SJSA1 (cell line): Measurements from ENCODE around the gene HECTD2. TPM values are rescaled to one million over a fixed set of nuclear protein-coding genes. Genes with fewer than 3 reads are reported as not detected.
A peak's percentile ranks its signal among the peaks of the same experiment; 100 is the strongest.
"Not testable (repeated sequence)": the region's sequence is repeated elsewhere in the genome, so short reads cannot be mapped to it uniquely, and the experiment has no call there.

Experiments
- DNase-seq, 2 experiments: peaks; one replicate each; pipeline ENCODE4 v3.0.0-alpha.2; 2015 to 2020; ENCODE audit warnings: low spot score in 2 of 2, low read depth in 1 of 2
- H3K27ac ChIP-seq: fragments of 250-450 bp; sonication (Bioruptor Pico); 2 replicates; pipeline ENCODE4 v1.5.1; 2020; ENCODE audit warnings: mild to moderate bottlenecking, moderate library complexity
- H3K27me3 ChIP-seq: fragments of 250-450 bp; sonication (Bioruptor Pico); replicated peaks from 2 replicates; pipeline ENCODE4 v1.5.1; 2020; ENCODE audit warnings: mild to moderate bottlenecking, moderate library complexity
- H3K36me3 ChIP-seq: fragments of 250-450 bp; sonication (Bioruptor Pico); 2 replicates; pipeline ENCODE4 v1.5.1; 2020; ENCODE audit warnings: mild to moderate bottlenecking
- H3K4me1 ChIP-seq: fragments of 250-450 bp; sonication (Bioruptor Pico); replicated peaks from 2 replicates; pipeline ENCODE4 v1.6.1; 2021; ENCODE audit warnings: mild to moderate bottlenecking
- H3K4me3 ChIP-seq: fragments of 250-450 bp; sonication (Bioruptor Pico); 2 replicates; pipeline ENCODE4 v1.5.1; 2020; ENCODE audit warnings: mild to moderate bottlenecking
- H3K9me3 ChIP-seq: fragments of 250-450 bp; sonication (Bioruptor Pico); replicated peaks from 2 replicates; pipeline ENCODE4 v1.5.1; 2020; ENCODE audit warnings: mild to moderate bottlenecking
- total RNA-seq: library from RNA; depleted of rRNA; stranded (reverse); fragments of >200 nt; shearing (Covaris generic); gene quantifications from 2 replicates; pipeline ENCODE4 v1.2.3, GENCODE V29; 2014

The HECTD2 gene
- total RNA-seq, 1 experiment from 2014 or later = 19.7 TPM

DNA sequence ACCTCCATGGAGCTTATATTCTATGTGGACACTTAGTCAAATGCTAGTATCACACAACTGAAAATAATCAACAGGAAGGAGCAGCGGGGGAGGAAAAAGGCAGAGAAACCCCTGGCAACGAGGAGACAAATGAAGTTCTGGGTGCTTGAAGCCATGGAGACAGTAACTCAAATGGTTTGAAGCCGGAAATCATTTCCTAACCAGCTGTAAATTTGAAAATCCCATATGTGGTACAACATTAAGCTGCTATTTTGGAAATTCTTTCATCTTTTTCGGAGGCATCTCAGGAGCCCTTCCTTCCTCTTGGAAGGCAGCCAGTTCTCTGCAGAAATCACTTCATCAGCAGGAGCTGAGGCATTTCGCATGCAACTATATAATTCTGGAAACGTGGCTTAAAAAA, 131.3 kb downstream of the HECTD2 start:
- DNase-seq = no peak
- no peaks in the 10 kb centered on the region for H3K36me3 ChIP-seq
- no peak overlapping the region for H3K27ac ChIP-seq
- no peaks in the 10 kb centered on the region for H3K27me3 ChIP-seq
- no peaks in the 10 kb centered on the region for H3K4me1 ChIP-seq
- H3K9me3 ChIP-seq = no peaks in the 10 kb centered on the region; the same call in 1 of the 2 replicates
- no peak overlapping the region for H3K4me3 ChIP-seq

- Histone ChIP-seq H3K27me3 (no peaks in the 10 kb centered on the region), H3K4me3 (no peak overlapping the region), H3K27ac (no peak overlapping the region), H3K9me3 (no peaks in the 10 kb centered on the region), H3K4me1 (no peaks in the 10 kb centered on the region), H3K36me3 (no peaks in the 10 kb centered on the region)
- no peak for DNase-seq
Measured at GRCh38 chr10:91545384-91545783, 135.2 kb downstream of the HECTD2 start.

DNA sequence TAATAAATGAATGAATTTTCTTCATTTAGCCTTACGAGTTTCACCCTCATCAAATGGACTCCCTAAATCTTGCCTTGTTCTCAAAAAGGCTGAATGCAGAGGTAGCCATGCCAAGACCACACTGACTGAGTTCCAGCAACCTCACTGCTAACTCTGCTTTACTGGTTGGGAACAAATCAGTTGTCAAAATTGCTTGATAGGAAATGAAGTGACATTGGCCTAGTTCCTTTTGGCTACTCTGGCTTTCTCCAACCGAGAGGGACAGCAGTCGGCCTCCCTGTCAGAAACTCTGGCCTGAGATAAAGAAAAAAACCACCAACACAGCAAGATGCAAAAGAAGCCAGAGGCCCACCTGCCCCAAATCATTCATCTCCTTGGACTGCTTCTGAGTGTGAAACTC, 135.7 kb downstream of the HECTD2 start:
- Histone ChIP-seq H3K27me3 (no peaks in the 10 kb centered on the region), H3K9me3 (no peaks in the 10 kb centered on the region), H3K36me3 (no peaks in the 10 kb centered on the region), H3K4me1 (no peaks in the 10 kb centered on the region), H3K27ac (no peak overlapping the region), H3K4me3 (no peak overlapping the region)
- no peak for DNase-seq

DNA sequence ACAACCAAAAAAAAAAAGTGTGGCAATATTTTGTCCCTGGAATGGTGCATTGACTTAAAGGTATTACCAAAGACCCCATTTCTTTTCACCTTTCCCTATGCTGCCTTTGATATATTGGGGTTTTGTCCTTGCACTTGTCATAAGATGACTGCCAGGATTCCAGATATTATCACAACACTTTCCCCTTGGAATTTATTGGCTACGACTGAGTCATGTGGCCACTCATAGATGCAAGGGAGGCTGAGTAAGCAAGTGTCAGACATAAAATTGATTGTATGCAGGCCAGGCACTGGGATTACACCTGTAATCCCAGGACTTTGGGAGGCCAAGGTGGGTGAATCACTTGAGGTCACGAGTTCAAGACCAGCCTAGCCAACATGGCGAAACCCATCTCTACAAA, 139.1 kb downstream of the HECTD2 start:
- Histone ChIP-seq H3K4me1 (no peaks in the 10 kb centered on the region), H3K4me3 (no peak overlapping the region), H3K36me3 (no peaks in the 10 kb centered on the region), H3K9me3 (no peaks in the 10 kb centered on the region), H3K27me3 (no peaks in the 10 kb centered on the region), H3K27ac (no peak overlapping the region)
- no peak for DNase-seq

- Histone ChIP-seq H3K36me3 (no peaks in the 10 kb centered on the region), H3K9me3 (no peaks in the 10 kb centered on the region), H3K27ac (no peak overlapping the region), H3K4me1 (no peaks in the 10 kb centered on the region), H3K4me3 (no peak overlapping the region), H3K27me3 (no peaks in the 10 kb centered on the region)
- peak in 1 of 2 experiments; percentile 22 for DNase-seq
Measured at GRCh38 chr10:91550021-91550420, 139.9 kb downstream of the HECTD2 start.

DNA sequence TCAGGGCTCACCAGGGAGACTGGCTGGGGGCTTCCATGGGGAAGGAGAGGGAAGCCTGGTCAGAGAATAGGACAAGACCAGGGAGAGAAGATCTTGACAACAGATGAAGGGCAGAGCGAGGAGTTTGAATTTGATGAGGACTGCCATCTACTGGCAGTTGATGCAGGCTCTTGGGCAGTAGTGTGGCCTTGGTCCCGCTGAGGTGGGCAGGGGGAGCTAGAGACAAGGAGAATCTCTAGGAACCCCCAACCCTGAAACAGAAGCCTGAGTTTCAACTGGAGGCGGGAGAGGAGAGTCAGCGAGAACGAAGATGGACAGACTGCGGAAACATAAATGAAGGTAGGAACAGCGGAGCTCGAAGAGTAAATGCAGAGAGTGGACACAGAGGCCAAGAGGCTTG, 141.7 kb downstream of the HECTD2 start:
- Histone ChIP-seq H3K36me3 (no peaks in the 10 kb centered on the region), H3K27me3 (no peaks in the 10 kb centered on the region), H3K27ac (no peak overlapping the region), H3K4me3 (no peak overlapping the region), H3K4me1 (no peaks in the 10 kb centered on the region), H3K9me3 (no peaks in the 10 kb centered on the region)
- DNase-seq = peak; percentile 53 to 58

- Histone ChIP-seq H3K4me3 (no peak overlapping the region), H3K27me3 (no peaks in the 10 kb centered on the region), H3K4me1 (no peaks in the 10 kb centered on the region), H3K9me3 (no peaks in the 10 kb centered on the region), H3K27ac (no peak overlapping the region), H3K36me3 (no peaks in the 10 kb centered on the region)
- no peak for DNase-seq
Measured at GRCh38 chr10:91552274-91553095, 142.3 kb downstream of the HECTD2 start.

- Histone ChIP-seq H3K27me3 (no peaks in the 10 kb centered on the region), H3K4me3 (no peak overlapping the region), H3K4me1 (no peaks in the 10 kb centered on the region), H3K27ac (no peak overlapping the region), H3K9me3 (no peaks in the 10 kb centered on the region), H3K36me3 (no peaks in the 10 kb centered on the region)
- no peak for DNase-seq
Measured at GRCh38 chr10:91555455-91555854, 145.3 kb downstream of the HECTD2 start.

GRCh38 chr10:91556691-91557566, 146.8 kb downstream of the HECTD2 start:
- DNase-seq = no peak
- peaks cover 6% of the 10 kb centered on the region for H3K4me1 ChIP-seq
- H3K9me3 ChIP-seq = no peaks in the 10 kb centered on the region; the same call in 1 of the 2 replicates
- no peaks in the 10 kb centered on the region for H3K27me3 ChIP-seq
- no peaks in the 10 kb centered on the region for H3K36me3 ChIP-seq
- H3K4me3 ChIP-seq = no peak overlapping the region
- no peak overlapping the region for H3K27ac ChIP-seq

DNA sequence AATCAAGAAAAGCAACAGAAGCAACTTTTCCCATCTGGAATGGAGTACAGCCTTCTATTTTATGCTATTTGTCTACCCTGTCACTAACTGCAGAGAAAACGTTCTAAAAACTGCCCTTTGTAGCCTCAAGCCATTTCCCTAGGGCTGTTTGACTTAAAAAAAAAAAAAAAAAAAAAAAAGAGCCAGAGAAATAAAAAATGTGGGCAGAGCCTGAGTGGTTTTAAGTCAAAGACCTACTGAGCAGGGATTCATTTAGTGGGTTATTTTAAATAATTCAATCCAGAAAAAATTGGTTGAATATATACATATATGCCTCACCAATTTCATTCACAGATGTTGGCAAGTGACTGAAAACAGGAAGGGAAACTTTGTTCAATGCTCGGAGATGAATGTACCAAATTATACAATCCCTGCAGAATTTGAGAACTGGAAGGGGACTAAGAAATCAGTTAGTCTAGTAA, 147.5 kb downstream of the HECTD2 start:
- no peak for DNase-seq
- H3K9me3 ChIP-seq = no peaks in the 10 kb centered on the region; the same call in 1 of the 2 replicates
- no peak overlapping the region for H3K4me3 ChIP-seq
- H3K27ac ChIP-seq = no peak overlapping the region
- H3K4me1 ChIP-seq = peaks cover 6% of the 10 kb centered on the region
- H3K36me3 ChIP-seq = no peaks in the 10 kb centered on the region
- H3K27me3 ChIP-seq = no peaks in the 10 kb centered on the region

DNA sequence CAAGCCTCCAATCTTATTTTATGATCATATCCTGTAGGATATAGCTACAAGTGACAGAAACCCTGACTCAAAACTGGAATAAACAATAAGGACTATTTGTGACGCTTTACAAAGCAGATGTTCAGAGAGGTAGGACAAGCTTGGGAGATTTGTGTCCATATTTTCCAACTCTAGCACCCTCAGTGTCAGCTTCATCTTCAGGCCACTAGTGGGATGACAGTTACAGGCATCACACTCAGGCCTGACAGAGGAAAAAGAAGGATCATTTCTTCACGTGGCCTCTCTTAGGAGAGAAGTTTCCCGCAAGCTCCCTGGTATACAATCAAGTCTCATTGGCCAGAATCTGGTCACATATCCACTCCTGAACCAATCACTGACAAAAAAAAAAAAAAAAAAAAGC, 148.3 kb downstream of the HECTD2 start:
- no peak for DNase-seq
- no peak overlapping the region for H3K4me3 ChIP-seq
- H3K4me1 ChIP-seq = peaks cover 6% of the 10 kb centered on the region
- H3K27ac ChIP-seq = no peak overlapping the region
- no peaks in the 10 kb centered on the region; the same call in 1 of the 2 replicates for H3K9me3 ChIP-seq
- no peaks in the 10 kb centered on the region for H3K36me3 ChIP-seq
- H3K27me3 ChIP-seq = no peaks in the 10 kb centered on the region

GRCh38 chr10:91559169-91559568, 149.0 kb downstream of the HECTD2 start:
- DNase-seq = no peak
- H3K27ac ChIP-seq = no peak overlapping the region
- no peaks in the 10 kb centered on the region for H3K27me3 ChIP-seq
- H3K4me1 ChIP-seq = peaks cover 6% of the 10 kb centered on the region
- H3K36me3 ChIP-seq = no peaks in the 10 kb centered on the region
- H3K9me3 ChIP-seq = no peaks in the 10 kb centered on the region; the same call in 1 of the 2 replicates
- H3K4me3 ChIP-seq = no peak overlapping the region

DNA sequence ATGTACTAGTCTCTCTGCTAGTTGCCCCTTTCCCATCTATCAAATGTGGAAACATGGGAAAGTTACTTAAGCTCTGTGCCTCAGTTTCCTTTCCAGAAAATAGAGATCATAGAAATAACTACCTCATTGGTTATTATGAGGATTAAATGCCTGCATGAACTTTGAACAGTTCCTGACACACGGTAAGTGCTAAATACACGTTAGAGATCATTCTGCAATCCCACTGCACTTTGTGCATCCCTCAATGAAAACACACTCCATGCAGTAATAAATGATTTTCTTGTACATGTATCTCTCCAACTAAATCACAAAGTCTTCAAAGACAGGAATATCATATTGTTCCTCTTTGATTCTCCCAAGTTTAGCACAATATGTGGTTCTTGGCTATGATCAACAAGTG, 149.6 kb downstream of the HECTD2 start:
- Histone ChIP-seq H3K36me3 (no peaks in the 10 kb centered on the region), H3K27ac (no peak overlapping the region), H3K9me3 (no peaks in the 10 kb centered on the region; the same call in 1 of the 2 replicates), H3K4me1 (peaks cover 6% of the 10 kb centered on the region), H3K27me3 (no peaks in the 10 kb centered on the region), H3K4me3 (no peak overlapping the region)
- no peak for DNase-seq

DNA sequence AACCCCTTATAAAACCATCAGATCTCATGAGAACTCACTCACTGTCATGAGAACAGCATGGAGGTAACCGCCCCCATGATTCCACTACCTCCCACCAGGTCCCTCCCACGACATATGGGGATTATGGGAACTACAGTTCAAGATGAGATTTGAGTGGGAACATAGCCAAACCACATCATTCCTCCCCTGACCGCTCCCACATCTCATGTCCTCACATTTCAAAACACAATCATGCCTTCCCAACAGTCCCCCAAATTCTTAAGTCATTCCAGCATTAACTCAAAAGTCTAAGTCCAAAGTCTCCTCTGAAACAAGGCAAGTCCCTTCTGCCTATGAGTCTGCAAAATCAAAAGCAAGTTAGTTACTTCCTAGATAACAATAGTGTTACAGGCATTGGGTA, 150.7 kb downstream of the HECTD2 start:
- not testable (repeated sequence) for H3K4me3 ChIP-seq, H3K4me1 ChIP-seq, H3K27ac ChIP-seq, H3K36me3 ChIP-seq, H3K27me3 ChIP-seq, H3K9me3 ChIP-seq
- peak in 1 of 2 experiments; percentile 11 for DNase-seq
